ENCODE data around the gene INPP5A.
"Not testable (repeated sequence)": the region's sequence is repeated elsewhere in the genome, so short reads cannot be mapped to it uniquely, and the experiment has no call there.

The INPP5A gene

GRCh38 chr10:132537684-132538001 is at the start of gene INPP5A:
TSS of gene INPP5A (plus strand) at chr10:132537787. CDS start at chr10:132538097, 310 bp downstream.
- DNase-seq = no peak

- DNase-seq = no peak
These were observed 49.3 kb upstream of the INPP5A start for GRCh38 chr10:132488231-132488821.

- no peak for DNase-seq
These were observed 48.4 kb upstream of the INPP5A start for GRCh38 chr10:132489053-132489703.

GRCh38 chr10:132489704-132490534 is 47.7 kb upstream of the INPP5A start:
- no peak for DNase-seq

- DNase-seq = not testable (repeated sequence)
These were observed 46.1 kb upstream of the INPP5A start for GRCh38 chr10:132491534-132491933.

GRCh38 chr10:132492323-132493025 is 45.1 kb upstream of the INPP5A start:
- DNase-seq = no peak

- no peak for DNase-seq
These were observed 44.3 kb upstream of the INPP5A start for GRCh38 chr10:132493246-132493755.

GRCh38 chr10:132493756-132494290 is 43.8 kb upstream of the INPP5A start:
- no peak for DNase-seq

GRCh38 chr10:132494866-132495630 is 42.5 kb upstream of the INPP5A start:
- no peak for DNase-seq

GRCh38 chr10:132496360-132497062 is 41.1 kb upstream of the INPP5A start:
- no peak for DNase-seq

- no peak for DNase-seq
These were observed 40.4 kb upstream of the INPP5A start for GRCh38 chr10:132497063-132497680.

- DNase-seq = no peak
These were observed 39.6 kb upstream of the INPP5A start for GRCh38 chr10:132497861-132498561.

- no peak for DNase-seq
These were observed 38.8 kb upstream of the INPP5A start for GRCh38 chr10:132498562-132499366.

- DNase-seq = no peak
These were observed 38.3 kb upstream of the INPP5A start for GRCh38 chr10:132499367-132499685.

- no peak for DNase-seq
These were observed 36.7 kb upstream of the INPP5A start for GRCh38 chr10:132500781-132501415.

- DNase-seq = no peak
These were observed 34.9 kb upstream of the INPP5A start for GRCh38 chr10:132502544-132503300.

GRCh38 chr10:132503581-132504421 is 33.8 kb upstream of the INPP5A start:
- no peak for DNase-seq

Measured in CD4-positive, alpha-beta T cell treated with Interleukin-6 for 4 hours (primary cell).